HG03039 (cell line): ENCODE measurements around the gene USP25.

Source experiments
- ATAC-seq: cut with Tn5 transposase; IDR thresholded peaks from one replicate; pipeline ENCODE4 v1.9.1; 2021; ENCODE audit warnings: mild to moderate bottlenecking, moderate library complexity; ENCODE audit not compliant: unreplicated experiment

USP25 gene

GRCh38 chr21:15848634-15849560, 119.1 kb downstream of the USP25 start:
- ATAC-seq: no peak

GRCh38 chr21:15849927-15850326, 120.1 kb downstream of the USP25 start:
- ATAC-seq: no peak

GRCh38 chr21:15850645-15851044, 120.9 kb downstream of the USP25 start:
- ATAC-seq: no peak

GRCh38 chr21:15852146-15852545, 122.4 kb downstream of the USP25 start:
- no peak for ATAC-seq

- ATAC-seq: no peak
Observed at GRCh38 chr21:15853126-15853525, 123.3 kb downstream of the USP25 start.

- no peak for ATAC-seq
Observed at GRCh38 chr21:15856813-15857212, 127.0 kb downstream of the USP25 start.

- no peak for ATAC-seq
Observed at GRCh38 chr21:15857740-15858139, 128.0 kb downstream of the USP25 start.

- ATAC-seq: no peak
Observed at GRCh38 chr21:15860541-15860940, 130.8 kb downstream of the USP25 start.

GRCh38 chr21:15868940-15869339, 139.2 kb downstream of the USP25 start:
- ATAC-seq: no peak

- no peak for ATAC-seq
Observed at GRCh38 chr21:15870819-15871218, 141.0 kb downstream of the USP25 start.

- no peak for ATAC-seq
Observed at GRCh38 chr21:15872236-15872635, 142.5 kb downstream of the USP25 start.

- no peak for ATAC-seq
Observed at GRCh38 chr21:15874615-15875014, 144.8 kb downstream of the USP25 start.

GRCh38 chr21:15875286-15875685, 145.5 kb downstream of the USP25 start:
- no peak for ATAC-seq

- no peak for ATAC-seq
Observed at GRCh38 chr21:15893902-15894301, 164.1 kb downstream of the USP25 start.

- no peak for ATAC-seq
Observed at GRCh38 chr21:15894596-15894995, 164.8 kb downstream of the USP25 start.

- ATAC-seq: no peak
Observed at GRCh38 chr21:15895142-15896106, 165.6 kb downstream of the USP25 start.

- no peak for ATAC-seq
Observed at GRCh38 chr21:15896501-15896900, 166.7 kb downstream of the USP25 start.

GRCh38 chr21:15904389-15904788, 174.6 kb downstream of the USP25 start:
- no peak for ATAC-seq

- no peak for ATAC-seq
Observed at GRCh38 chr21:15908187-15908586, 178.4 kb downstream of the USP25 start.

GRCh38 chr21:15928196-15928595, 198.4 kb downstream of the USP25 start:
- no peak for ATAC-seq

- ATAC-seq: no peak
Observed at GRCh38 chr21:15928686-15929425, 199.1 kb downstream of the USP25 start.
